HG02798 (cell line): ENCODE data around the gene LRRC56.
A peak's percentile ranks its signal among the peaks of the same experiment; 100 is the strongest.

Source experiments
- ATAC-seq: cut with Tn5 transposase; IDR thresholded peaks from one replicate; pipeline ENCODE4 v1.9.1; 2021; ENCODE audit warnings: mild to moderate bottlenecking; ENCODE audit not compliant: unreplicated experiment, poor library complexity

Gene LRRC56

GRCh38 chr11:537622-538430 lies 499 bp downstream of the LRRC56 start:
- ATAC-seq = no peak

- ATAC-seq = no peak
Measured at GRCh38 chr11:538431-539051, 1.2 kb downstream of the LRRC56 start.

GRCh38 chr11:539971-540481 lies 2.7 kb downstream of the LRRC56 start:
- ATAC-seq = no peak

- ATAC-seq = no peak
Measured at GRCh38 chr11:540583-541432, 3.5 kb downstream of the LRRC56 start.

- ATAC-seq = no peak
Measured at GRCh38 chr11:541433-541885, 4.1 kb downstream of the LRRC56 start.

- ATAC-seq = no peak
Measured at GRCh38 chr11:544817-545166, 7.5 kb downstream of the LRRC56 start.

- ATAC-seq = no peak
Measured at GRCh38 chr11:545171-545570, 7.8 kb downstream of the LRRC56 start.

GRCh38 chr11:548700-549603 lies 11.6 kb downstream of the LRRC56 start:
- ATAC-seq = no peak

- no peak for ATAC-seq
Measured at GRCh38 chr11:550021-550745, 12.9 kb downstream of the LRRC56 start.

GRCh38 chr11:550746-551085 lies 13.4 kb downstream of the LRRC56 start:
- ATAC-seq = no peak

- ATAC-seq = no peak
Measured at GRCh38 chr11:551131-551530, 13.8 kb downstream of the LRRC56 start.

- no peak for ATAC-seq
Measured at GRCh38 chr11:551596-551995, 14.3 kb downstream of the LRRC56 start.

GRCh38 chr11:553083-553987 lies 16.0 kb downstream of the LRRC56 start:
- ATAC-seq = no peak

GRCh38 chr11:553988-554340 lies 16.6 kb downstream of the LRRC56 start:
- no peak for ATAC-seq

- ATAC-seq = peak; percentile 72
Measured at GRCh38 chr11:554428-555226, 17.3 kb downstream of the LRRC56 start.

- ATAC-seq = peak; percentile 3
Measured at GRCh38 chr11:555227-555779, 18.0 kb downstream of the LRRC56 start.
